Islet precursor cell (in vitro differentiated cells): ENCODE results near the gene APMAP.
A peak's percentile ranks its signal among the peaks of the same experiment; 100 is the strongest.

Experiments
- DNase-seq: peaks from one replicate; pipeline ENCODE4 v3.0.0-alpha.2; 2018

APMAP gene, protein sequence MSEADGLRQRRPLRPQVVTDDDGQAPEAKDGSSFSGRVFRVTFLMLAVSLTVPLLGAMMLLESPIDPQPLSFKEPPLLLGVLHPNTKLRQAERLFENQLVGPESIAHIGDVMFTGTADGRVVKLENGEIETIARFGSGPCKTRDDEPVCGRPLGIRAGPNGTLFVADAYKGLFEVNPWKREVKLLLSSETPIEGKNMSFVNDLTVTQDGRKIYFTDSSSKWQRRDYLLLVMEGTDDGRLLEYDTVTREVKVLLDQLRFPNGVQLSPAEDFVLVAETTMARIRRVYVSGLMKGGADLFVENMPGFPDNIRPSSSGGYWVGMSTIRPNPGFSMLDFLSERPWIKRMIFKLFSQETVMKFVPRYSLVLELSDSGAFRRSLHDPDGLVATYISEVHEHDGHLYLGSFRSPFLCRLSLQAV

DNA sequence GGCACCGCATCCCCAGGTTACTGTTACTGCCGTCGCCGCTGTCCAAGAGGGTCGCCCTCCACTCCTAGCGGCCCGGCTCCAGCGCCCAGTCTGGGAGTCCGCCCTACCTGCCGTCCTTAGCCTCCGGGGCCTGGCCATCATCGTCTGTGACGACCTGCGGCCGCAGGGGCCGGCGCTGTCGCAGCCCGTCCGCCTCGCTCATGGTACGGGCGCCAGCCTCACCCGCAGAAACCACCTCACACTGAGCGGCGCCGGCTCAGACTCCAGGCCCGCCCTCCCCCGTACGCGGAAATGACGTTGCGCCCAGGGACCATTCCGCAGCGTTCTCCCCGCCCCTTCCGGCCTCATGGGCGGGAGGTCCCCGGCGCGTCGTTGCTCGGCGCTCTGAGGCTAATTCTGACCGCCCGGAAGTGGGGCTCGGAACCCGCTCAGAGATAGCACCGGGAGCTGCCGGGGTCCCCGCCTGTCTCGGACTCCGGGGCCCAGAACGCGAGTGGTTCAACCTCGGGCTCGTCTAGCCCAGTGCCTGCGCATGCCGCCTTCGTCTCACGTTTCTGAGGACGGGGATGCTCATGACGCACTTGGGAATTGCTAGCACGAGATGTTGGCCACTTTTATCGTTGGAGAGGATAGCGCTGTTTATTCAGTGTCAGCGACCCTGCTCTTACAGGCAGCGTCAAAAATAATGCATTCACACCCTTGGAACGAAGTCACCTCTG, at the start of gene APMAP:
Gene APMAP (minus strand): TSS at position 265 of the 719 bp plus-strand sequence. CDS start 63 bp downstream, at position 202.
- DNase-seq: peak; percentile 93

DNA sequence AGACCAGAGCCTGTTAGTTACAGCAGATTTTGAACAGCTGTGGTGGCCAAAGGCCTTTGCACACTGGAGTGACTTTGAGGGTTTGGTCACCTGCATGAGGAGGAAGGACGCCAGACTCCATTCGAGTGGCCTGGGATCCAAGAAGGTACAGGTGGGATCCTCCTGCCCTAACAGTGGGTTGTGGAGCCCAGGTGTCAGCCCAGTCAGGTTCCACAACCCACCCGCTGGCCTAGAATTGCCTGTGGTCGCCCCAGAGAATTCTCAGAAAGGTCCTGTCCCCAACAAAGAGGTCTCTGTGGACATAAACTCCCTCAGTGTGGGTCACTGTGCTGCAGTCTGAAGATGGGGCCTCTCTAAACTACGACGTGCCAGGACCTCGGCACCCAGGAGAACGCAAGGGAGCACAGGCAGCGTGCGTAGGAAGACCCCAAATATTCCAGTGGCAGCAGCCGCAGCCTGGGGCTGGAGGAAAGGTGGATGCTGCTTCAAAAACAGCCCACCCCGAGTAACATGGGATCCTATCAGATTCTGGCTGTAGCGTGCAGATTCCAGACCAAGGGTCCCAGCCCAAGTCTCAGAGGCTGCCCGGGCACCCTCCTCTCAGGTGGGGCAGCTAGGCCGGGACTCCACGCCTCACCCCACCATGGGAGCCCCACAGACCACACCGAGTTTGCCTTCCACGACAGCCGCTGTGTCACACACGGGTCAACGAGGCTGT, 49.4 kb upstream of the APMAP start:
- no peak for DNase-seq

DNA sequence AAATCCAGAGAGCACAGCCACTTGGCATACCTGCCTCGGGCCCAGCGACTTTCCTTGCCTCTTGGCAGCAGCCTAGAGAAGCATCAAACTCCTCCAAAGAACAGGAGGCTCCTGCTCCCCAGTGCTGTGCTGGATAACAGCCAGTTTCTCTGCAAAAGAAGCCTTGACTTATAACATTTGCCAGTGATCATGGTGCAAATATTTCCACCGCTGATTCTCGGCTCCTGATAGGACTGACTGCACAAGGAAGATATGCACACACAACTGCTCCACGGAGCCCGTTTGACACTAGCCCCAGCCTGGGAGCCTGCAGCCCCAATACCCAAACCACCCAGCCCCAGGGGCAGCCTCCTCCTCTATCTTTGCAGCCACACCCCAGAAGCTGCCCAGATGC, 47.9 kb upstream of the APMAP start:
- no peak for DNase-seq

DNA sequence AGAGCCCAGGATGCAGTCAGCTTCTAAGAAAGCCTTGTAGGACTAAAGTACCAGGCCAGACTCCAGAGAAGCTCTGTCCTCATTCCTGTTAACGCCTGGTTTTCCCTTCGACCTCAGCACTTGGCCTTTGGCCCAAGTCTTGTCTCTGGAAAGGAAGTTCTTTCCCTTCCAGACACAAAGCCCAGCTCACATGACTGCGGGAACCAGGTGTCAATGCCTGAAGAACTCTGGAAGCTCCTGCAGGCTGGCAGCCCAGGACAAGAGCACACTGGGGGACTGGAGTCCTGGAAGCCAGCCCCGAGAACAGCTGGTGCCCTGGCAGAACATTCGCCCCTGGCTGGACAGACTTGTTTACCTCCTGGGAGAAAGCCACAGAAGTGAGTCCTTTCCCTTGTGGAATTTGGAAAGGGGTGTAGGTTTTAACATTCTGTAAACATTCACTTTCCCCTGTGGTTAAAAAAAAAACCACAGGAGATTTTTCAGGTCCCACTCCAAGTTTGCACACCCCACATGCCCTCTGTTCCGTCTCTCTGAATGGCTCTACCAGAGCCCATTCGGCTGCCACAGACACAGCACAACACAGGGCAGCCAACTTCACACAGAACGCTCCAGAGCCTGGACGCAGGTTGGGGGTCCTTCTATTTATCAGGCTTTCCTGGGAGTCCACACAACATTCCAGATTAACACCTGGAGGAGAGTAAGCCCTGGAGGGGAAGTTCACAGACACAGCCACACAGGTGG, 47.3 kb upstream of the APMAP start:
- peak; percentile 69 for DNase-seq

DNA sequence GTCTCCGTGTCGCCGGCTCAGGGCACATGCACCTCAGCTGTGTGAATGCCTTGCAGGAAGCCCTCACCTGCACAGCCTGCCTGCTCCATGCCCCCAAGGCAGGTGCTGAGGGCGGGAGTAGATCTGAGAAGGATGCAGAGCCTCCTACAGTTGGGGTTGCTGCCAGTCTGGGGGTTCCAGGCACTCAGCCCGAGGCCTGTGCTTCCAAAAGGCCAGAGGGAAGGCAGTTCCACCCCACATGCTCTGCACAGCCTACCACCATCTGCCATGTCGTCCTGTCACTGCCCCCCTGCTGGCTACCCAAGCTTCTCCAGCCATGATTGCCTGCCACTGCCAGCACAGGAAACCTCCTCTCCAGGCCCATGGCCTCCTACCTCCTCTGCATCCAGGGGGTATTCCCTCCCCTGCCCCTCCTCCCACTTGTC, 46.1 kb upstream of the APMAP start:
- DNase-seq: no peak

DNA sequence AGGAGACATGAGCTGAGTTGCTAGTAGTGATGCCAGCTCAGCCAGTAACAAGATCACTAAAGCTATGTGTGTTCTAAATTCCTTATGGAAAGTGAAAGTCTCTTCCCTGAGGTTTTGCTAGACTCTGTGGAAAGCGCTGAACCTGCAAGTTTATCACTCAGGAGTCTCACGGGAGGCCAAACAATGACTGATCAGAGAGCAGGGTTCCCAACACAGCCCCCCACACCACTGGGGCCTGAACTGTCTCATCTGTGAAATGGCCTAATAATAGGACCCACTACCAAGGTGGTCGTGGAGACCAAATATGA, 45.5 kb upstream of the APMAP start:
- no peak for DNase-seq

DNA sequence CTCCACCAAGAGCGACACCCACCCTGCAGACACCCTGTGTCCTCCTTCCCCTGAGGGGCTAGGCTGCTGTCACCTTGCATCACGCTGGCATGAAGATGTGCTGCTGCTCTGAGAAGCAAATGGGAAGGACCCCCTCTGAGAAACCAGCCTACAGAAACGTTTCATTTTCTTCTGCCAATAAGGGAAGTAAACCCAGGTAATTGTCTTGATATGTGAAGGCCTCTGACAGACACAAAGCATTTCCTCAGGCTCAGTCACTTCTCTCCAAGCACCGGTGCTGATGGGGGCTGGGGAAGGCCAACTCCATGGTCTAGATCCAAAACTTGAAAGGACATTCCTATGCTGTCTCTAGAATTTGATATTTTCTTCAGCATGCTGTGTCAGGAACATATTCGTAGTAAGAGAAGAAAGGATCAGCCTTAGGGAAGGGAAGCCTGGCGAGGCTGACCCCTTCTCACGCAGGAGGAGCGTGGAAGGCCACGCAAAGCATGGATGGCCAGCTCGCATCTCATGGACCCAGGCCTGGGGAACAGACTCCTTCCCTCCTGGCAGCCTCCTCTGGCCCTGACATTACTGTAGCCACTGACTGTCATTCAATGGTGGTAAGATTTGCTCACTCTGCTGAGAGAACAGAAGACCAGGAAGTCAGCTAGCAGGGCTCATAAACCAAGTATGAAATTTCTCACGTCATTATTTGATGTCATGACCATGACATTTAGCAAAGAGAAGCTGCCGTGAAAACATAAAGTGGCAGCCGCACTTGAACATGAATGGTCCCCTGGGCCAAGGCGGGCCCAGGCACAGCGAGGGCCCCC, 44.9 kb upstream of the APMAP start:
- DNase-seq: no peak

DNA sequence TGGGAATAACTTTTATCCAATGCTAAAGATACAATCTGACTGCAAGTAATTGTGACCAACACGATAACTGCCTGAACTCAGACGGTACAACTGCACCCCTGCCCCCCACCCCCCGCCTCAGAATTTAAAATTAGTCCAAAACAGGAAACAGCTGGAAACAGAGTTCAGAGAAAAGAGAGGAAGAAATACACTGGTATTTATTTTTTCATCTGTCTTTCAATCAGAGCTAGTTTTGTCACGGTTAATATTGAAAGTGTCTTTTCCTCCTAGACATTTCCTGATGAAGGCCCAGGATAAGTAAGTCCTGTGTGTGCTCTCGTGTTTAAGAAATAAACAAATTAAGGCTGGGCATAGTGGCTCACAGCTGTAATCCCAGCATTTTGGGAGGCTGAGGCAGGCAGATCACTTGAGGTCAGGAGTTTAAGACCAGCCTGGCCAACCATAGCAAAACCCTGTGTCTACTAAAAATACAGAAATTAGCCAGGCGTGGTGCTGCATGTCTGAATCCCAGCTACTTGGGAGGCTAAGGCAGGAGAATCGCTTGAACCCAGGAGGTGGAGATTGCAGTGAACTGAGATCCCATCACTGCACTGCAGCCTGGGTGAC, 43.9 kb upstream of the APMAP start:
- no peak for DNase-seq

DNA sequence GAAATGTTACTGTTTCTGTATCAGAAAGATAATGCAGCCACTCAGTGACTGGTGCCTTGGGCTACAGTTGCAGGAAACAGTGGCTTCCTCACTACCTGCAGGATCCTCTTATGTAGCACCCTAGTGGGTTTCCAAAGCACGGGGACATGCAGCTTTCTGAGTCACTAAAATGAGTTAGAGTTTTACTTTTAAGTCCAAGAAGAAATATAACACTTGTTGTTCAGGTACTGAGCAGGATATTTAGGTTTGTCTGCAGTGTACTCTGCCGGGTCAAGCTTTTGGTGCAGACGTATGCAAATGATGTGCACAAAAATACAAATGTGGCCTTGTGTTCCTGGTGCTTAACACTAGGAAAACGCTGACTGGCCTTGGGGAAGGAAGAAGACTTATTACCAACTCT, 43.4 kb upstream of the APMAP start:
- no peak for DNase-seq

DNA sequence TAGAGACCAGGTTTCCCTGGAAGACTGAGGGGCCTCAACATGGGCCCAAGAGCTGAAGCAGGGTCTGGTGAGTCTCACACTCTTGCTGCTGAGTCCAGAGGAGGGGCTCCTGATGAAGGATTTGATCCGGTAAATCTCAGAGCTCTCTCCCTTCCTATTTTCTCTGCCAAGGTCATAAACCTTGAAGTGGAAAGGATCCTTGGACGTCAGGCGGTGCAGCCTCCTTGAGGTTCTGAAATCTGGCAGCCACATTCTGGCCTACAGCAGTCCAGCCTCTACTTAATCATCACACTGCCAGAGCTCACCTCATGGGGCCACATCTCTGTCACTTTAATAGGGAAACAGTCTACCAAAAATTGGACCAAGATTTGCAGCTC, 41.4 kb upstream of the APMAP start:
- no peak for DNase-seq

DNA sequence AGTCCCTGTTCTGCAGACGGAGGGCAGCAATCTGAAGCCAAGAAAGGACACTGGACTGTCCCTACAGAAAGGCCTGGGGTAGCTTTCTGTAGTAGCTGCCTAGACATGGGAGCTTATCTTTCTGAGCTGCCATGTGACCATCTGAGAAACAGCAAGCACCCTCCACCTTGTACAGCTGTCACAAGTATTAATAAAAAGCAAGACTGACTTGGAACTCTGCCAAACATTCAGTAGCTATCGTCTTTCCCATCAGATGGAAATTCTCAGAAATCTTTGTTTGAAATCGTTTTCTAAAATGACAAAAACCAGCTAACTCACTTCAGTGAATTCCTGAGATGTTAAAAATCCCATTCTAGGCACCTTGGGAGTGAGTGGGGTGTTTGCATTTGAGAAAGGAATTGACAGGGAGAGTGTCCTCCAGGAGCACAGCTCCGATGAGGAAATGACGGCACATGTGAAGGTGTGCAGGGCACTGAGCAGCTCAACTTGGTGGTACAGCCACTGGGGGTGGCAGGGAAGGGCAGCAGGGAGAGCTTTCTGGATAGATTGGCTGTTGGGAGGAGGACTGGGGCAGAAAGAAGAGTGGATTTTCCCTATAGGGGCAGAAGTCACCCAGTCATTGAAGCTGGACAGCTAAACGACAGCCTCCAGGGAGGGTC, 40.8 kb upstream of the APMAP start:
- no peak for DNase-seq

DNA sequence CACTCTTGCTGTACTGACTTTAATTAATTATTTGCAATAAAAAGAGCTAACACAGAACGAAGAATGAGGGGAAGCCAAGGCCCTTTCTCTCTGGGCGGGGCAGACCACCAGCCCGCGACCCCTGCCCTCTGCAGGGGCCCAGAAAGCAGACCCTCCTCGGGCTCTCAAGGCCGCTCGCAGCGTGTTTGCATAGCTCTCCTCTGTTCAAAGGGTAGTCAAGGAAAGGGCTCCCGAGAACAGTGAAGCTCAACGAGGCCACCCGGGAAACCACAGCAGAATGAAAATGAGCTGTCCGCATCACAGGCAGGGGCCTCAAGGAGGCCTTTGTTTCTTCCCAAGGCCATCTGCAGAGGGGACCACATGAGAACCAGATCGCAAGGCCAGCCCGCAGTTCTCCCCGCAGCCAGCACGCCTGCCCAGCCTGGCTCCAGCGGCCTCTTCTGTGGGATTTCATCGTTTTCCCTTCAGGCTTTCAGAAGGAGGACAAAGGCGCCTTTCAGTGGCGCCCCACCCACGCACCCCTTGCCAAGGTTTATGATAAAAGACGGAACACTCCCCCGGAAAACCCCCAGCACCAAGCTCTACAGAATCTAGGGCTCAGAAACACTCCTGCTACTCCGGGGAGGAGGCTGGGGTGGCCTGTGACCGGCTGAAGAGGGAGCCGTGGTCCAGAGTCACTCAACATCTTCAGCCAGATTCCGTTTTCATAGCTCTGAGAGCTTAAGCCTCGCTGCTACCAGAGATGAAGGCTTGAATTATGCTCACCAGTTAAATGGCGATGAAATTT, 40.1 kb upstream of the APMAP start:
- DNase-seq: peak; percentile 76

DNA sequence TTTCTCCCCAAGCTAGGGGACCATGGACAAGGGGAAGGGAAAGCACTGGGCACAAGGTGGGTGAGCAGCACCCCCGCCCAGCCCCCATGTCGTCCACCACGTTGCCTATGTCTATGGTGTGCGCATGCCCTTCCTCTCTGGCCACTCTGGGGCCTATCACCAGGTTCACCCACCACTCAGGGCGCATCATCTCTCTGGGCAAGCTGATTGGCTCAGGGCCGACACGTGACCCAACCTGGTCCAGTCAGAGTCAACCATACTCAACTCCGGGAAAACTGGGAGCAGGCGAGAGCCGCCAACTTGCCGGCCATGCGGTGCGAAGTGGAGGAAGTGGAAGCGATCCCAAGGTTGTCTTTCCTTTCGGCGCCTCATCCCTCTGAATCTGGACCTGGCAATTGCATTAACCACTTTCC, 39.5 kb upstream of the APMAP start:
- DNase-seq: no peak

DNA sequence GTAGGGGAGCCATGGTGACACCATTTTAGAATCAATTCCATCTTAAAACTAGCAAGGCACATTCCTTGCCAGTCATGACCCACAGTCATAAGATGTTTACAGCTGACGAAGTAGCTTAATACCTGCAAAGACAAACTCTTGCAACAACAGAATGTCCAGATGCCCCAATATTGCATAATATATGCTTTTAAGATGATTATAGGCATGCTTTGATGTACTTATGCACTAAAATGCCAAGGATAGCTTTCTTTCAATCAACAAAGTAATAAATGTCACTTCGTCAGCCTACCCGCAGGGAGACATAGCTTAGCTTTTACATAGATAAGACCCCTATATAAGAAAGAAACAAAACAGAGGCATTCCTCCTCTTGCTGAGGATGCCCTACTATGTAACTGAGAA, 38.7 kb upstream of the APMAP start:
- no peak for DNase-seq

DNA sequence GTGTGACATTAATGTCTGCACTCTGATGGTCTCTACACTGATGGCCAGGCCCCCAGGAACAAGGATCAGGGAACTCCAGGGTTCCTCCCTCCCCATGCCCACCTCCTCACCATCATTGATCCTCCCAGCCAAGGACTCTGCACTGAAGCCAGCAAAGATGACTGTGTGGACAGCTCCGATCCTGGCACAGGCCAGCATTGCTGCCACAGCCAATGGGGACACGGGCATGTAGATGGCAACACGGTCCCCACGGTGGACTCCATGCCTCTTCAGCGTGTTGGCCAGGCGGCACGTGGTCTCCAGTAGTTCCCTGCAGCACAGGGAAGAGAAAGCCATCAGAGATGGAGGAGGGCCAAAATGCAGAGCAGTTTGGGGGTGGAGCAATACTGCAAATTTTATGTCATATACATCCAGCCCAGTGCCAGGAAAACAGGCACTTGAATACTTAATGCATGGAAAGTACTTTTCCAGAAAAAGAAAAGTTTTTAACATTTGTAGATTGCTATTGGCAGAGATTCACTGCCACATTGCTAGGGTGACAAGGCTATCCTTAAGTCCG, 38.2 kb upstream of the APMAP start:
- DNase-seq: no peak

DNA sequence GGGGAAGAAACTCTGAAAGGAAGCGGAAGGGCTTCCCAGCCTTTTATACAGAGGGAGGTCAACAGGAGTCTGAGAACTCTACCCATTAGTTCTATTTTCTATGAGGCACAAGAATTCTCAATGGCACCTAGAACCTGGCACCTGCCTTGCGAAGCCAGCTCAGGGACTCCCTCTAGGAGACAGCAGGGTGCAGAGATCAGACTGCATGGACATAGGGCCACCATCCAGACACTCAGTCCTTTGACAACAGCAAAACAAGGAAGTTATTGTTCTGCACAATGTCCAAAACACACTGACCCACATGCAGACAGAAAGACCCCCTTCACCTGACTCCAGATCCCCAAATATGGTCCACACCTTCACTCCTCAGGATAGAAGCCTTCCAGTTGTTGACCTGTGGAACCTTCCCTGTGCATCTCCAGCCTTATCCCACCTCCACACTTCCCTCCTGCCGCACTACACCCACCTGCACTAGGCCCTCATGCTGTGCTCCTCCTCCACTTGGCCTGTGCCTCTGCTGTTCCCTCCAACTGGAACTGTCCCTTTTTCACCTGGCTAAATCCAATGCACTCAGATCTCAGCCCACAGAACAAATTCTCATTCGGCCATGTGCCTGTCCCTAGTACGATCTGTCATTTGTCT, 37.6 kb upstream of the APMAP start:
- DNase-seq: no peak

DNA sequence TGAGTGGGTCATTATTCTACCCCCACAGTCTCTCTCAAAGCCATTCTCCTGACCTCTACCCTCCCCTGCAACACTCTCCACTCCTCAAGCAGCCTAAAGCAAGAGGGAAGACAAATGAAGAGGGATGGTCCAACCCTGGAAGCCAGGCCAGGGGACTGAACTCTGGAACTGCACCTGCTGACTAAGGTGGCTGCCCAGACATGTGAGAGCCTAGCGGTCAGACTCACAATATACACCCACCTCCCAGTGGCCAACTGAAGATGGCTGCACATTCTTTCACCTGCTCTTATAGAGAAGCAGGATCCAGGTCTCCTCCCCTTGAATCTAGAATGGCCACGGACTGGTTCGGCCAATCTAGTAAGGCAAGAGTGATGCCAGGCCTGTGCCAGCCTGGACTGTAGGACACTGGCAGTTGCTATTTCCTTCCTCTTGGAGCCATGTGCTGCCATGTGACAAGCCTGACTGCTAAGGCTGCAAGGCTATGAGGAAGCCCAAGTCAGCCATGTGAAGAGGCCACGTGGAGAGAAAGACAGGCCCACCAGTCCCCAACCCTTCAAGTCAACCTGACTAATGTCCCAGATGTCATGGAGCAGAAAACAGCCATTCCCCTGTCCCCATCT, 33.5 kb upstream of the APMAP start:
- no peak for DNase-seq

DNA sequence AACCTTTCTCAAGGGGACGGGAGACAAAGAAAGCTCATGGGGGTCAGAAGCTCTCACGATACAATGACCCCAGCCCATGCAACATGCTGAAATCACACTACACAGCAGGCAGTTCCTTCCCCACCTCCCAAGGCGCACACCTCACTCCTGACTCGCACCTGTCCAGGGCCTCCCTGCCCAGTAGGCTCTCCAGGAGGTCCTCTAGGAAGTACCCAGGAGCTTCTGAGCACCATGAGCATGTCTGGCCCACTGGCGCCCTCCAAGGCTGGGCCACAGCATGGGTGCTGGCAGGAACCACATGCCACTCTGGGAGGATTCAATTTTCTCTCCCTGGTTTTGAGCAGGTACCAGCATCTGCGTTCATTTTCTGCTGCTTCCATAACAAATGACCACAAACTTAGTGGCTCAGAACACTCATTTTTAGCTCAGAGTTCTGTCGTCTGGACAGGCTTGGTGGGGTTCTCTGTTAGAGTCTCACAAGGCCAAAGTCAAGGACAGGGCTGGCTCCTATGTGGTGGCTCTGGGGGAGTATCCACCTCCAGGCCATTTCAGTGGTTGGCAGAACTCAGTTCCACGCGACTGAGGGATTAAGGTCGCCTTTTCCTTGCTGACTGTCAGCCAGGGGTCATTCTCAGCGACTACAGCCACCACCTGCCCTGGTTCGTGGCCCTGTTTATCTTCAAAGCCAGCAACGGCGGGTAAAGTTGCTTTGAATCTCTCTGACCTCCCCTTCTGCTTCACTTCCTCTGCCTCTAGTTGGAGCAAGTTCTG, 32.7 kb upstream of the APMAP start:
- no peak for DNase-seq
